HepG2 (cell line): Measurements from ENCODE around the gene LSM2. TPM values are rescaled to one million over a fixed set of nuclear protein-coding genes. Genes with fewer than 3 reads are reported as not detected.

Experiments
- ARNTL ChIP-seq: sonication (generic); formaldehyde crosslinking; IDR thresholded peaks from 2 replicates; pipeline ENCODE4 v1.4.0; 2020; ENCODE audit warnings: mild to moderate bottlenecking, missing genetic modification reagents
- CAMTA2 ChIP-seq: sonication (generic); formaldehyde crosslinking; IDR thresholded peaks from 2 replicates; pipeline ENCODE4 v1.4.0; 2020; ENCODE audit warnings: mild to moderate bottlenecking, missing genetic modification reagents, borderline replicate concordance
- CENPT ChIP-seq: sonication (generic); formaldehyde crosslinking; IDR thresholded peaks from 2 replicates; pipeline ENCODE4 v1.8.0; 2022; ENCODE audit warnings: low read depth, mild to moderate bottlenecking, moderate library complexity, missing genetic modification reagents
- CENPX ChIP-seq: sonication (generic); formaldehyde crosslinking; IDR thresholded peaks from 2 replicates; pipeline ENCODE4 v1.9.0; 2021; ENCODE audit warnings: mild to moderate bottlenecking, missing genetic modification reagents, moderate library complexity
- DNMT3B ChIP-seq: conservative IDR thresholded peaks from 2 replicates; pipeline ENCODE4 v1.6.1; 2016; ENCODE audit warnings: missing biosample characterization, control low read depth
- FOXA3 ChIP-seq: IDR thresholded peaks from 2 replicates; pipeline ENCODE4 v1.6.1; 2016; ENCODE audit warnings: missing genetic modification reagents, missing compliant biosample characterization
- FOXP1 ChIP-seq, 2 experiments: fragments of 450-650 bp in 1 of 2; IDR thresholded peaks; 2 replicates each; pipeline ENCODE4 v1.6.1; 2017 to 2018; ENCODE audit warnings: antibody characterized with exemption in 1 of 2
- JUND ChIP-seq: sonication (generic); formaldehyde crosslinking; IDR thresholded peaks from 2 replicates; pipeline ENCODE4 v1.8.0; 2022; ENCODE audit warnings: mild to moderate bottlenecking, missing genetic modification reagents
- MAFG ChIP-seq: sonication (generic); formaldehyde crosslinking; IDR thresholded peaks from 2 replicates; pipeline ENCODE4 v1.5.1; 2020; ENCODE audit warnings: mild to moderate bottlenecking, missing genetic modification reagents
- MIER3 ChIP-seq: IDR thresholded peaks from 2 replicates; pipeline ENCODE4 v1.6.1; 2016; ENCODE audit warnings: missing compliant biosample characterization, borderline replicate concordance
- NCOA1 ChIP-seq: sonication (generic); formaldehyde crosslinking; IDR thresholded peaks from 2 replicates; pipeline ENCODE4 v1.9.0; 2021; ENCODE audit warnings: missing genetic modification reagents
- NCOA5 ChIP-seq: sonication (generic); formaldehyde crosslinking; IDR thresholded peaks from 2 replicates; pipeline ENCODE4 v1.4.0; 2020; ENCODE audit warnings: missing genetic modification reagents
- NFYB ChIP-seq: sonication (generic); formaldehyde crosslinking; IDR thresholded peaks from 2 replicates; pipeline ENCODE4 v1.4.0; 2020; ENCODE audit warnings: missing genetic modification reagents
- PAX8 ChIP-seq: sonication (generic); formaldehyde crosslinking; IDR thresholded peaks from 2 replicates; pipeline ENCODE4 v1.8.0; 2022; ENCODE audit warnings: mild to moderate bottlenecking, missing genetic modification reagents, borderline replicate concordance
- RXRA ChIP-seq: sonication (generic); formaldehyde crosslinking; IDR thresholded peaks from 2 replicates; pipeline ENCODE4 v1.5.1; 2020; ENCODE audit warnings: missing genetic modification reagents
- SOX6 ChIP-seq, 2 experiments: fragments of 450-650 bp in 1 of 2; sonication (generic) in 1 of 2; formaldehyde crosslinking in 1 of 2; IDR thresholded peaks; 2 replicates each; pipeline versions ENCODE4 v1.4.0 to v1.6.1; 2017 to 2020; ENCODE audit warnings: antibody characterized with exemption in 1 of 2, mild to moderate bottlenecking in 1 of 2, missing genetic modification reagents in 1 of 2
- SRY ChIP-seq: sonication (generic); formaldehyde crosslinking; IDR thresholded peaks from 2 replicates; pipeline ENCODE4 v1.8.0; 2022; ENCODE audit warnings: mild to moderate bottlenecking, missing genetic modification reagents
- TEAD2 ChIP-seq: sonication (generic); formaldehyde crosslinking; IDR thresholded peaks from 2 replicates; pipeline ENCODE4 v1.9.0; 2021; ENCODE audit warnings: missing genetic modification reagents
- ZBTB7B ChIP-seq: sonication (generic); formaldehyde crosslinking; IDR thresholded peaks from 2 replicates; pipeline ENCODE4 v1.4.0; 2020; ENCODE audit warnings: missing genetic modification reagents
- ZC3H13 ChIP-seq: sonication (generic); formaldehyde crosslinking; IDR thresholded peaks from 2 replicates; pipeline ENCODE4 v1.8.1; 2023; ENCODE audit warnings: mild to moderate bottlenecking, missing genetic modification reagents, moderate library complexity
- ZNF354B ChIP-seq: sonication (generic); formaldehyde crosslinking; IDR thresholded peaks from 2 replicates; pipeline ENCODE4 v1.8.0; 2022; ENCODE audit warnings: mild to moderate bottlenecking, missing genetic modification reagents
- ZNF451 ChIP-seq: sonication (generic); formaldehyde crosslinking; IDR thresholded peaks from 2 replicates; pipeline ENCODE4 v1.5.0; 2020; ENCODE audit warnings: mild to moderate bottlenecking, missing genetic modification reagents
- ZNF558 ChIP-seq: sonication (generic); formaldehyde crosslinking; IDR thresholded peaks from 2 replicates; pipeline ENCODE4 v1.9.0; 2022; ENCODE audit warnings: mild to moderate bottlenecking, missing genetic modification reagents, borderline replicate concordance
- ZNF724P ChIP-seq: sonication (generic); formaldehyde crosslinking; IDR thresholded peaks from 2 replicates; pipeline ENCODE4 v1.8.0; 2022; ENCODE audit warnings: missing genetic modification reagents, borderline replicate concordance
- ZZZ3 ChIP-seq: sonication (generic); formaldehyde crosslinking; IDR thresholded peaks from 2 replicates; pipeline ENCODE4 v1.4.0; 2020; ENCODE audit warnings: missing genetic modification reagents, mild to moderate bottlenecking, borderline replicate concordance
- polyA plus RNA-seq, 8 experiments: library from polyadenylated mRNA; depleted of rRNA in 3 of 8; stranded (reverse) in 7 of 8; unstranded in 1 of 8; fragments of >200 nt; fragmentation: Illumina TruSeq in 4 of 8; extraction: Trizol in 4 of 8; gene quantifications; 2 replicates each; pipeline versions ENCODE4 v1.2.1 to v1.2.3, GENCODE V29; 2011 to 2016; ENCODE audit warnings: low read depth in 4 of 8, missing spikeins in 1 of 8, mixed read lengths in 1 of 8; ENCODE audit not compliant: insufficient read depth in 1 of 8
- total RNA-seq, 5 experiments: library from RNA; depleted of rRNA; stranded (reverse); fragments of >200 nt; fragmentation: Illumina TruSeq; extraction: Trizol; gene quantifications; 2 replicates each; pipeline ENCODE4 v1.2.3, GENCODE V29; 2016; ENCODE audit warnings: low read depth in 1 of 5
- TF ChIP-seq, protein P1 (sequence below): sonication (generic); formaldehyde crosslinking; IDR thresholded peaks from 2 replicates; pipeline ENCODE4 v1.4.0; 2020; ENCODE audit warnings: missing genetic modification reagents
- TF ChIP-seq, protein P2 (sequence below): sonication (generic); formaldehyde crosslinking; IDR thresholded peaks from 2 replicates; pipeline ENCODE4 v1.5.0; 2020; ENCODE audit warnings: missing genetic modification reagents

Gene LSM2
- total and polyA plus RNA-seq, 2 of the 13 experiments (the other 11 are each of a cell fraction or from before 2014, with no cell fraction given), result 69.4 to 90.5 TPM

DNA sequence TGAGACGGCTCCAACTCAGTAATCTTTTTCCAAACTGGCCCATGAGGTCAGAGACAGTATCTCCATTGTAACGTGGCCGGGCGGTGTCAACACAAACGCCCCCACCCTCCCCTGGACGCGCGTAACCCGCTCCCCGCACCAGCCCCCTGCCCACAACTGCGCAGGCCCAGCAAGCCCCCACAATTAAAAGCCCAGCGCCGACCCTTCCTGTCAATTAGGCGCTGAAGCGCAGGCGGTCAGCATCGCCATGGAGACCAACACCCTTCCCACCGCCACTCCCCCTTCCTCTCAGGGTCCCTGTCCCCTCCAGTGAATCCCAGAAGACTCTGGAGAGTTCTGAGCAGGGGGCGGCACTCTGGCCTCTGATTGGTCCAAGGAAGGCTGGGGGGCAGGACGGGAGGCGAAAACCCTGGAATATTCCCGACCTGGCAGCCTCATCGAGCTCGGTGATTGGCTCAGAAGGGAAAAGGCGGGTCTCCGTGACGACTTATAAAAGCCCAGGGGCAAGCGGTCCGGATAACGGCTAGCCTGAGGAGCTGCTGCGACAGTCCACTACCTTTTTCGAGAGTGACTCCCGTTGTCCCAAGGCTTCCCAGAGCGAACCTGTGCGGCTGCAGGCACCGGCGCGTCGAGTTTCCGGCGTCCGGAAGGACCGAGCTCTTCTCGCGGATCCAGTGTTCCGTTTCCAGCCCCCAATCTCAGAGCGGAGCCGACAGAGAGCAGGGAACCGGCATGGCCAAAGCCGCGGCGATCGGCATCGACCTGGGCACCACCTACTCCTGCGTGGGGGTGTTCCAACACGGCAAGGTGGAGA, 8.5 kb upstream of the LSM2 start, which contains the start of the genes HSPA1A and HSPA1L (continued):
- TF ChIP-seq, protein P1, sequence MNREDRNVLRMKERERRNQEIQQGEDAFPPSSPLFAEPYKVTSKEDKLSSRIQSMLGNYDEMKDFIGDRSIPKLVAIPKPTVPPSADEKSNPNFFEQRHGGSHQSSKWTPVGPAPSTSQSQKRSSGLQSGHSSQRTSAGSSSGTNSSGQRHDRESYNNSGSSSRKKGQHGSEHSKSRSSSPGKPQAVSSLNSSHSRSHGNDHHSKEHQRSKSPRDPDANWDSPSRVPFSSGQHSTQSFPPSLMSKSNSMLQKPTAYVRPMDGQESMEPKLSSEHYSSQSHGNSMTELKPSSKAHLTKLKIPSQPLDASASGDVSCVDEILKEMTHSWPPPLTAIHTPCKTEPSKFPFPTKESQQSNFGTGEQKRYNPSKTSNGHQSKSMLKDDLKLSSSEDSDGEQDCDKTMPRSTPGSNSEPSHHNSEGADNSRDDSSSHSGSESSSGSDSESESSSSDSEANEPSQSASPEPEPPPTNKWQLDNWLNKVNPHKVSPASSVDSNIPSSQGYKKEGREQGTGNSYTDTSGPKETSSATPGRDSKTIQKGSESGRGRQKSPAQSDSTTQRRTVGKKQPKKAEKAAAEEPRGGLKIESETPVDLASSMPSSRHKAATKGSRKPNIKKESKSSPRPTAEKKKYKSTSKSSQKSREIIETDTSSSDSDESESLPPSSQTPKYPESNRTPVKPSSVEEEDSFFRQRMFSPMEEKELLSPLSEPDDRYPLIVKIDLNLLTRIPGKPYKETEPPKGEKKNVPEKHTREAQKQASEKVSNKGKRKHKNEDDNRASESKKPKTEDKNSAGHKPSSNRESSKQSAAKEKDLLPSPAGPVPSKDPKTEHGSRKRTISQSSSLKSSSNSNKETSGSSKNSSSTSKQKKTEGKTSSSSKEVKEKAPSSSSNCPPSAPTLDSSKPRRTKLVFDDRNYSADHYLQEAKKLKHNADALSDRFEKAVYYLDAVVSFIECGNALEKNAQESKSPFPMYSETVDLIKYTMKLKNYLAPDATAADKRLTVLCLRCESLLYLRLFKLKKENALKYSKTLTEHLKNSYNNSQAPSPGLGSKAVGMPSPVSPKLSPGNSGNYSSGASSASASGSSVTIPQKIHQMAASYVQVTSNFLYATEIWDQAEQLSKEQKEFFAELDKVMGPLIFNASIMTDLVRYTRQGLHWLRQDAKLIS, result no peak
- TF ChIP-seq RXRA (CRISPR knock-in tag), result no peak
- TF ChIP-seq ZNF354B (CRISPR knock-in tag), result no peak
- no peak for TF ChIP-seq ZNF724P
- 0 out of 2 replicates have a peak, but pooled peaks have one; percentile 44 for TF ChIP-seq CAMTA2 (CRISPR knock-in tag)
- no peak for TF ChIP-seq MAFG (CRISPR knock-in tag)
- TF ChIP-seq TEAD2 (CRISPR knock-in tag), result no peak
- no peak for TF ChIP-seq JUND (CRISPR knock-in tag)
- TF ChIP-seq FOXP1 (IDR thresholded peaks at IDR 0.05), result no peak
- TF ChIP-seq FOXP1 (CRISPR knock-in tag; IDR thresholded peaks at IDR 0.05), result no peak
- TF ChIP-seq CENPT (CRISPR knock-in tag), result 0 out of 2 replicates have a peak, but pooled peaks have one; percentile 33
- no peak for TF ChIP-seq NCOA1 (CRISPR knock-in tag)
- TF ChIP-seq DNMT3B, result peak; percentile 94; the same call in 1 of the 2 replicates
- TF ChIP-seq ZC3H13 (CRISPR knock-in tag), result 0 out of 2 replicates have a peak, but pooled peaks have one; percentile 40
- TF ChIP-seq ARNTL (CRISPR knock-in tag), result no peak
- TF ChIP-seq, protein P2, sequence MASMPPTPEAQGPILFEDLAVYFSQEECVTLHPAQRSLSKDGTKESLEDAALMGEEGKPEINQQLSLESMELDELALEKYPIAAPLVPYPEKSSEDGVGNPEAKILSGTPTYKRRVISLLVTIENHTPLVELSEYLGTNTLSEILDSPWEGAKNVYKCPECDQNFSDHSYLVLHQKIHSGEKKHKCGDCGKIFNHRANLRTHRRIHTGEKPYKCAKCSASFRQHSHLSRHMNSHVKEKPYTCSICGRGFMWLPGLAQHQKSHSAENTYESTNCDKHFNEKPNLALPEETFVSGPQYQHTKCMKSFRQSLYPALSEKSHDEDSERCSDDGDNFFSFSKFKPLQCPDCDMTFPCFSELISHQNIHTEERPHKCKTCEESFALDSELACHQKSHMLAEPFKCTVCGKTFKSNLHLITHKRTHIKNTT (CRISPR knock-in tag), result no peak
- peak; percentile 67; the same call in 1 of the 2 replicates for TF ChIP-seq SRY (CRISPR knock-in tag)
- 0 out of 2 replicates have a peak, but pooled peaks have one; percentile 58 for TF ChIP-seq MIER3 (CRISPR knock-in tag)
- no peak for TF ChIP-seq ZZZ3
- TF ChIP-seq ZNF451 (CRISPR knock-in tag), result 0 out of 2 replicates have a peak, but pooled peaks have one; percentile 35
- TF ChIP-seq FOXA3 (CRISPR knock-in tag), result no peak
- no peak for TF ChIP-seq PAX8 (CRISPR knock-in tag)
- TF ChIP-seq NFYB, result peak; percentile 84
- no peak for TF ChIP-seq NCOA5 (CRISPR knock-in tag)
- TF ChIP-seq ZBTB7B, result peak; percentile 40; the same call in 1 of the 2 replicates
- no peak for TF ChIP-seq ZNF558 (CRISPR knock-in tag)
- TF ChIP-seq CENPX (CRISPR knock-in tag), result no peak
- TF ChIP-seq SOX6 (IDR thresholded peaks at IDR 0.05), result no peak
- TF ChIP-seq SOX6 (CRISPR knock-in tag; IDR thresholded peaks at IDR 0.05), result peak; percentile 20; the same call in 1 of the 2 replicates
